GM18498 (cell line): ENCODE measurements around the gene ZGRF1.
"Not testable (repeated sequence)": the region's sequence is repeated elsewhere in the genome, so short reads cannot be mapped to it uniquely, and the experiment has no call there.

Experiments
- ATAC-seq: cut with Tn5 transposase; IDR thresholded peaks from one replicate; pipeline ENCODE4 v1.9.1; 2021; ENCODE audit warnings: mild to moderate bottlenecking, moderate library complexity; ENCODE audit not compliant: unreplicated experiment

ZGRF1 gene

GRCh38 chr4:112517911-112518310 is 118.8 kb downstream of the ZGRF1 start:
- ATAC-seq, result peak; percentile 13

DNA sequence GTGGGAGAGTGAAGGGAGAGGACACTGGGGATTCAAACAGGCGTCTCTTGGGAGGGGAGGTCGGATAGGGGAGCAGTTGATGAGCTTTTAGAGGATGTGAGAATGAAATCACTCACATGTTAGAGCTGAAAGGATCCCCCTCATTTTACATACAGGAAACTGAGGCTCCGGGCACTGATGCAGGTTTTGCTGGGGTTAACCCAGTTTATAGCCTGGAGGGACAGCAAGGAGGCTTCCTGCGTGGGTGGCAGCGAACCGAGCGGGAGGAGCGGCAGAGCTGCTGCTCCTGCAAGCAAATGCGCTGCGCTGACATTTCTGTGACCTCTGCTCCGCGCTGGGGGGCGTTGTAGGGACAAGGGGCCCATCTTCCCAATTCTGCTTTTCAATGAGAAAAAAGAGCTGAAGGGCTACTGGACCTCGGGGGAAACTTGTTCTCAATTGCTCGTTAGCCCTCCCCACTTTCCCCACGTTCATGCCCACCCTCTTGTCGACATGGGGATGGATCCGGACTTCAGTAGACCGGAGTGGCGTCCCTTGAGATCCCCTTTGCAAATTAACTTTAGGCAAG is 119.6 kb downstream of the ZGRF1 start:
- peak; percentile 20 for ATAC-seq

GRCh38 chr4:112516471-112517066 is 120.1 kb downstream of the ZGRF1 start:
- ATAC-seq, result peak; percentile 28

DNA sequence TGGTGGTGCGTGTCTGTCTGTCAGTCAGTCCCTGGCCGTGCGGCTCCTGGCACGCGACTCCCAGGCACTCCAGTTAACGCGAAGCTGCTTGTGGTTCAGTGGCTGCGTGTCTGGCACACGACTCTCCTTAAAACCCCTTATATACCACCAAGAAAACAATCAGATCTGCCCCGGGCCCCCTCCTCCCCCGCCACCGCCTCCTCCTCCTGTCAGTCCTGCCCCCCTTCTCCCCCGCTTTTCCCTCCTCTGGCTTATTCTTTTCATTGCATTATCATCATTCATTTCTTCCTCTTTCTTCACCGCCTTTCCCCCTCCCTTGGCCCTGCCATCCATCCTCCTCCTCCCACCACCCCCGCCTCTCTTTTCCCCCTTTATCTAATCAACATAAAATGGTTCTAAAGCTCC is 120.6 kb downstream of the ZGRF1 start, which contains the start of gene NEUROG2:
TSS of gene NEUROG2 (minus strand) at position 115 of the 405 bp plus-strand sequence. CDS start 705 bp downstream, outside the sequence.
- ATAC-seq, result no peak

DNA sequence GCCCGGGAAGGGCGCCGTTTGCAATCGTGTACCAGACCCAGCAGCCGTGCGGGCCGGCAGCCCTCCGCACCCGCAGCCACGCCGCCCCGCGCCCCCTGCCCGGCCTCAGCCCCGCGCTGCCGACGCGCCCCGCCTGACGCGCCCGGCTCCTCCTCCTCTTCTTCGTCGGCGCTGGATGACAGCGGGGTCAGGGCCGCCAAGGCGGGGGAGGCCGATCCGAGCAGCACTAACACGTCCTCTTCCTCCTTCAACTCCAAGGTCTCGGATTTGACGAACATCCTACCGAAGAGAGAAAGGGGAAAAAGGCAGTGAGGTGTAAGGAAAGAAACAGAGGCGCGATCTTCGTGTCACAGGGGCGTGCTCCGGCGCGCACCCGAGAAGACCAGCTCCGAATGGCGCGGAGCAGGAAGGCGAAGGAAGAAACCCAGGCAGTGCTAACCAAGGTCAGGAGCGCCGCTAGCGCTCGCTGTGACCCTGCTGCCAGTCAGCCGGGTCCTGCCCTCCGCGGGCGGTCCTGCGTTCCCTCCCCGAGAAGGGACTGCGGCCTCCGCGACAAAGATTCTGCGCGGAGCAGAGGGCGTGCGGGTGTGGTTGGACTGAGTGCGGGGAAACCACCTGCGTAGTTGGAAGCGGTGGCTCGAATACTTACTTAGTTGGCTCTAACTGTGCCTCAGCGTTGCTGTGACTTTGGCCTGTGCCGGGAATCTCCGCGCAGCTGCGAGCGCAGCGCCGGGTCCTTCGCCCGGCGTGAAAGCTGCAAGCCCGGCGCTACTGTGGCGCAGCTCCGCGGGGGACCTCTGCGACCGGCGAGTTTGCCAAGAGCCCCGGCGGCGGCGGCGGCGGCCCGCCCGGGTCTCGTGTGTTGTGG is 121.3 kb downstream of the ZGRF1 start:
- ATAC-seq, result peak; percentile 41

DNA sequence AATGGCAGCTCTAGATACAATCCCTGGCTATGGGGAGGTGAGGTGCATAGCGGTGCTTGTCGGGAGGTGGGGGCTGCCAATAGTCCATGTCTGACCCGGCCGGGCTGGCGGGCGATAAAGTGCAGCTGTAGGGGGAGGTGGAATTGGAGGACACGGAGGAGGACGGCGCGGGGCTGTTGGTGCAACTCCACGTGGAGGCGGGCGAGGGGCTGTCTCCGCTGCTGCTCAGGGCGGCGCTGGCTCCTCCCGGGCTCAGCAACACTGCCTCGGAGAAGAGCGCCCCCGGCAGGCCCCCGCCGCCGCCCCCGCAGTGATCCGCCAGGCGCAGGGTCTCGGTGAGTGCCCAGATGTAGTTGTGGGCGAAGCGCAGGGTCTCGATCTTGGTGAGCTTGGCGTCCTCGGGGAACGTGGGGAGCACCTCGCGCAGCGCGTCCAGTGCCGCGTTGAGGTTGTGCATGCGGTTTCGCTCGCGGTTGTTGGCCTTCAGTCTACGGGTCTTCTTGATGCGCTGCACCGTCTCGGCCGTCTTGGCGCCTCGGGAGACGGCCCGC is 122.0 kb downstream of the ZGRF1 start:
- peak; percentile 18 for ATAC-seq

- ATAC-seq, result peak; percentile 5
Measured at GRCh38 chr4:112513971-112514646, 122.6 kb downstream of the ZGRF1 start.

DNA sequence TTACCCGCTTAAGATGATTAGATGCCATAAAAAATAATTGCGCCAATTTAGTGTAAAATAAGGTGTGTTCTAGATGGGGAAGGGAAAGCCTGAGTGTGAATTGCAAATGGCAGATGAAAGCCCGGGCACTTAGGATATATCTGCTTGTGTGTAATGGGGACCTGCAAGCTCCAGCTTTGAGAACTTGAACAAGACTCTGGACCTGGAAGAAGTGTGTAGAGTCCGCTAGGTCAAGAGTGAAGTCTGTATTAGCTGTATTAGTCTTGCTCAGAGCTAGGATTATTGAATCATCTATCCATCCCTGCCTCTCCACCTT is 124.9 kb downstream of the ZGRF1 start:
- ATAC-seq, result no peak

DNA sequence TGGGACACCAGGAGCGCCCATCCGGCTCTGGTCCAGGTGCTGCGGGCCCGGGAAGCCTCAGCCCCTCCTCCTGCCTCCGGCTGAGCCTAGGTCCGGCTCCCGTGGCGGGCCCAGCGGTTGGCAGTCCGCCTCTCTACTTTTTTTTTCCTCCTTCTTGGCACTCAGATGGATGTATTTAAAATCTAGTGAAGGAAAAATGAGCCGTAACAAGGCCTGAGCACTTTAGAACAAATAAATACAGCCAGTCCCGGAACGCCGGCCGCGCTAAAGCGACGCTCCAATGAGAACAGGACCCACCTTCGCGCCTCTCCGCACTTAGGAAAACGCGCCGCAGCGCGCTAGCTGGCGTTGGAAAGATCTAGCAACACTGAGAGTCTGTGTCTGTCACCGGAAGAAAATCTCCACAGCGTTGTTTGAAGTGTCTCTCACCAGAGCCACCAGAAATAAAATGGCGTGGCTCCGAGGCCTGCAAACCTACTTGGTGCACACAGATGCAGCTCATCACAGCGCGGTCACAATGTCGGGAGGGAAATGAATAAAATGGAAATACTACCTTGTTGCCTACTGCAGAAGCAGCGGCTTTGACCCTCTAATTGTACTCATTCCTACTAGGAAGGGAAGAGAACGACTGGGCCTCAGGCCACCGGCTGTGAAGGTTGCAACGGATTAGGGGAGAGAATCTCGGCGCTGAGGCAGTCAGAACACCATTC is 125.5 kb downstream of the ZGRF1 start:
- no peak for ATAC-seq

GRCh38 chr4:112510291-112511092 is 126.2 kb downstream of the ZGRF1 start:
- ATAC-seq, result no peak

DNA sequence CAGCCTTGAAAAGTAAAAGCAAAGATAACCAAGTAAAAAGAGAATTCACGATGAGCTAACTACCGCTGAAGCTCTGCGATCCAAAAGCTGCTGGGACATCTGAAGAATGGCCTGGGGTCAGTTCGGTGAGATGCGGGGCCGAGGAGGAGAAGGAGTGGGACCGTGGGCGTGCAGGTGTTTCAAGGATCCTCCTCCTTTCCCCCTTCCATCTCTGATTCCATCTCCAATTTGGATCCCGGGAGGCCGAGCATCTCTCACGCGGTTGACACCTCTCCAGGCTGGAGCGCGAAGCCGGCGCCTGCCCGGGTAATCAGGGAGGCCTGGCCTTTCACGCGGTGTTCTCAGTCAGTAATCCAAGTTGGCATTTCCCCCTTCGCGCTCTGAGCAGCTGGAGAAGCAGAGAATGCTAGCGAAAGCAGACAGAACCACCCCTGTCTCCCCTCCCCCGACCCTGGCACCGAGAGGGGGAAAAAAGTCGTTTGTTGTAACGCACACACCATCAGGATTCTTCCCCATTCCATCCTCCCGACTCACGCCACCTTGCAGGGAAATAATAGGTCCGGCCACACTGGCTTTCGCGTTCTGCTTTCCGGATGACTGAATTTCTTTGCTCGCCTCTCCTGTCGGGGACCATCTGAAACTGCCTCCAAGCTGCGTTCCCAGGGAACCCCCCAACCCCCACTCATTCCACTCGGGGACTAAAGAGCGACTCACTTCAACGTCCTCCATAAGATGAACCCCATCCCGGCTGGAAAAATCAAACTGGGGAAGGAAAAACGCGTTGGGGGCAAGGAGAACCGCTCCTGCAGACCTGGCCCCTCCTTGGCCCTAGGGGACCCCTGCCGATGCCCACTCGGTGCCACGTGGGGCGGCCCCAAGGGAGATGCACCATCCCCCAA is 127.2 kb downstream of the ZGRF1 start:
- ATAC-seq, result no peak

DNA sequence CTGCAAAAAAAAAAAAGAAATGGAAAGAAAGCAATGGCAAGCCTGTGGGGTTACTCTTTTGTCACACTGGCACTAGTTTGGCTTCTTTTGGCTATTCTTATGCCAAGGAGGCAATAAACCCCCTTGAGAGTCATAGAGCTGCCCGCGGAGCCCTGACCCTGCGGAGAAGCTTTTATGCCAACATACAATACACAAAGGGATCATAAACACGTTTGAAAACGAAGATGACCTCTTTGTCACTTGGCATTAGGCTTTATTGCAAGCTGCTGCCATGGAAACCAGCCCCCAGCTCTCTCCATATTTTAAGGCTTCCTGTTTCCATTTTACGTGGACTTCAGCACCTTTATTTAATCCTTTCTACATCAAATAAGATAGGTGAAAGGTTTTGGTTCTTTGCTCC is 128.4 kb downstream of the ZGRF1 start:
- no peak for ATAC-seq

DNA sequence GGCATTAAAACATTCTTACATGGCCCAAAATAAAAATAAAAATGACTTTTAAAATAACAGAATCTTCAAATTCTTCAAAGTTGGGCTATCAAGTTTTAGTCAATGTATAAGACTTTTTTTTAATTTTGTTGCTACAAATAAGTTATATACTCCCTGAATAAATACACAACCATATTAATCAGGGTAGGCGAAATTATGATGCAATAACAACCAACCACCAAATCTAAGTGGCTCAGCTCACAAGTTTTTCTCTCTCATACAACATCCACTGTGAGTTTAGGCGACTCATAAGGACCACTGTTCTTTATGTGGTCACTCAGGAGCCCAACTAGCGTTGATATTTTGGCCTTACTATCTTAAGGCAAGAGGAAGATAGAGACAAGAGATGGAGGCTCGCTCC is 131.9 kb downstream of the ZGRF1 start:
- no peak for ATAC-seq

- ATAC-seq, result no peak
Measured at GRCh38 chr4:112502871-112503270, 133.8 kb downstream of the ZGRF1 start.

- ATAC-seq, result no peak
Measured at GRCh38 chr4:112492321-112492720, 144.4 kb downstream of the ZGRF1 start.

DNA sequence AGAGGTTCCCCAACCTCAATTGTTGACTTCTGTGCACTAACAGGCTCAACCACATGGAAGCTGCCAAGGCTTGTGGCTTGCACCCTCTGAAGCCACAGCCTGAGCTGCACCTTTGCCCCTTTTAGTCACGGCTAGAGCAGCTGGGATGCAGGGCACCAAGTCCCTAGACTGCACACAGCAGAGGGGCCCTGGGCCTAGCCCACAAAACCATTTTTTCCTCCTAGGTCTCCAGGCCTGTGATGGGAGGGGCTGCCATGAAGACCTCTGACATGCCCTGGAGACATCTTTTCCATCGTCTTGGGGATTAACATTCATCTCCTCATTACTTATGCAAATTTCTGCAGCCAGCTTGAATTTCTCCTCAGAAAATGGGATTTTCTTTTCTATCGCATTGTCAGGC is 145.9 kb downstream of the ZGRF1 start:
- ATAC-seq, result not testable (repeated sequence)
